Right atrium auricular region (tissue), 2 donors: ENCODE measurements around the gene NCBP2L. TPM values are rescaled to one million over a fixed set of nuclear protein-coding genes. Genes with fewer than 3 reads are reported as not detected.

Experiments
- DNase-seq: peaks from one replicate; pipeline ENCODE4 v3.0.0-alpha.2; 2019; ENCODE audit warnings: low spot score
- H3K27ac ChIP-seq, 2 donors: fragments of 200-600 bp; sonication (generic); 1 replicate in 1 of 2; 2 replicates in 1 of 2; pipeline ENCODE4 v1.5.1; 2016 to 2019
- H3K27me3 ChIP-seq, 2 donors: fragments of 200-600 bp; sonication (generic); one replicate each; pipeline versions ENCODE4 v1.5.1 to v1.6.0; 2017 to 2019
- H3K36me3 ChIP-seq: fragments of 200-600 bp; sonication (generic); one replicate; pipeline ENCODE4 v1.5.1; 2016
- H3K4me1 ChIP-seq, 2 donors: fragments of 200-600 bp; sonication (generic); one replicate each; pipeline versions ENCODE4 v1.5.1 to v1.6.0; 2017 to 2019
- H3K4me3 ChIP-seq, 2 donors: fragments of 200-600 bp; sonication (generic); 1 replicate in 1 of 2; 2 replicates in 1 of 2; pipeline ENCODE4 v1.5.1; 2017 to 2019; ENCODE audit warnings: mild to moderate bottlenecking in 1 of 2, moderate library complexity in 1 of 2
- H3K9me3 ChIP-seq, 2 donors: fragments of 200-600 bp; sonication (generic); one replicate each; pipeline ENCODE4 v1.5.1; 2019
- total RNA-seq, 2 donors: library from RNA; depleted of rRNA; stranded (reverse); fragments of >200 nt; gene quantifications; one replicate each; pipeline ENCODE4 v1.1.0, GENCODE V29; 2016
- TF ChIP-seq, protein P1 (sequence below), 2 donors: fragments of 200-600 bp; sonication (generic); IDR thresholded peaks; one replicate each; pipeline ENCODE4 v1.5.1; 2019; ENCODE audit warnings: antibody characterized with exemption in 2 of 2

NCBP2L gene
- total RNA-seq, 2 donors from 2014 or later, result not detected

DNA sequence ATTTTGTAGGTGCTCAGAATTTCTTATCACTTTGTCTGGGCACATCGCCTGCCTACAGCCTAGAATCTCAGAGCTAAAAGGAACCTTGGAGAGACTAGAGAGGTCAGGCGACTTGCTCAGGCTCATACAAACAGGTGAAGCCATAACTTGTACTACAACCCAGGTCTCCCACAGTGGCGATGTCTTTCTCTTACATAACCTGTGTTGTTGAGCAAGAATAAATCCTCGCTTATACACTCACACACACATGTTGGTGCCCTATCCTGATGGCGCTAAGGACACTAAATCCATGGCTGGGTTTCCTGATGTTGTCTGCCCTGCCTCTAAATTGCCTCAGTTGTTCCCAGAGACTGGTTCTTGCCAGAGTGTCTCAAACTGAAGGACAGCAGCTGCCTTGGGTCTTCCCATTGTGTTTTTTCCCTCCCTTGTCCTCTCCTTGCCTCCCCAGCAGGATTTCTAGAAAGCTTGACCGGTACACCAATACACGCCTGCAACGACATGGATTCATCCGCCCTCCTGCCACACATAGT lies 3.6 kb upstream of the NCBP2L start:
- Histone ChIP-seq H3K9me3 (no peaks in the 10 kb centered on the region), H3K36me3 (no peaks in the 10 kb centered on the region), H3K27ac (peak overlapping the region in 1 of 2 donors; percentile 78), H3K4me3 (peak overlapping the region; percentile 33 to 56), H3K4me1 (peaks cover 0 to 12% of the 10 kb centered on the region in 2 donors), H3K27me3 (no peaks in the 10 kb centered on the region)
- TF ChIP-seq, protein P1, sequence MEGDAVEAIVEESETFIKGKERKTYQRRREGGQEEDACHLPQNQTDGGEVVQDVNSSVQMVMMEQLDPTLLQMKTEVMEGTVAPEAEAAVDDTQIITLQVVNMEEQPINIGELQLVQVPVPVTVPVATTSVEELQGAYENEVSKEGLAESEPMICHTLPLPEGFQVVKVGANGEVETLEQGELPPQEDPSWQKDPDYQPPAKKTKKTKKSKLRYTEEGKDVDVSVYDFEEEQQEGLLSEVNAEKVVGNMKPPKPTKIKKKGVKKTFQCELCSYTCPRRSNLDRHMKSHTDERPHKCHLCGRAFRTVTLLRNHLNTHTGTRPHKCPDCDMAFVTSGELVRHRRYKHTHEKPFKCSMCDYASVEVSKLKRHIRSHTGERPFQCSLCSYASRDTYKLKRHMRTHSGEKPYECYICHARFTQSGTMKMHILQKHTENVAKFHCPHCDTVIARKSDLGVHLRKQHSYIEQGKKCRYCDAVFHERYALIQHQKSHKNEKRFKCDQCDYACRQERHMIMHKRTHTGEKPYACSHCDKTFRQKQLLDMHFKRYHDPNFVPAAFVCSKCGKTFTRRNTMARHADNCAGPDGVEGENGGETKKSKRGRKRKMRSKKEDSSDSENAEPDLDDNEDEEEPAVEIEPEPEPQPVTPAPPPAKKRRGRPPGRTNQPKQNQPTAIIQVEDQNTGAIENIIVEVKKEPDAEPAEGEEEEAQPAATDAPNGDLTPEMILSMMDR (IDR thresholded peaks at IDR 0.05), result no peak
- DNase-seq, result no peak

- H3K4me3 ChIP-seq, result peak overlapping the region; percentile 33 to 56
- no peak for DNase-seq
- TF ChIP-seq, protein P1 (IDR thresholded peaks at IDR 0.05), result no peak
- no peaks in the 10 kb centered on the region for H3K9me3 ChIP-seq
- no peaks in the 10 kb centered on the region for H3K27me3 ChIP-seq
- H3K36me3 ChIP-seq, result no peaks in the 10 kb centered on the region
- peaks cover 0 to 12% of the 10 kb centered on the region in 2 donors for H3K4me1 ChIP-seq
- H3K27ac ChIP-seq, result peak overlapping the region; percentile 77 to 78
Measured at GRCh38 chrX:107775000-107775733, 2.4 kb upstream of the NCBP2L start.

DNA sequence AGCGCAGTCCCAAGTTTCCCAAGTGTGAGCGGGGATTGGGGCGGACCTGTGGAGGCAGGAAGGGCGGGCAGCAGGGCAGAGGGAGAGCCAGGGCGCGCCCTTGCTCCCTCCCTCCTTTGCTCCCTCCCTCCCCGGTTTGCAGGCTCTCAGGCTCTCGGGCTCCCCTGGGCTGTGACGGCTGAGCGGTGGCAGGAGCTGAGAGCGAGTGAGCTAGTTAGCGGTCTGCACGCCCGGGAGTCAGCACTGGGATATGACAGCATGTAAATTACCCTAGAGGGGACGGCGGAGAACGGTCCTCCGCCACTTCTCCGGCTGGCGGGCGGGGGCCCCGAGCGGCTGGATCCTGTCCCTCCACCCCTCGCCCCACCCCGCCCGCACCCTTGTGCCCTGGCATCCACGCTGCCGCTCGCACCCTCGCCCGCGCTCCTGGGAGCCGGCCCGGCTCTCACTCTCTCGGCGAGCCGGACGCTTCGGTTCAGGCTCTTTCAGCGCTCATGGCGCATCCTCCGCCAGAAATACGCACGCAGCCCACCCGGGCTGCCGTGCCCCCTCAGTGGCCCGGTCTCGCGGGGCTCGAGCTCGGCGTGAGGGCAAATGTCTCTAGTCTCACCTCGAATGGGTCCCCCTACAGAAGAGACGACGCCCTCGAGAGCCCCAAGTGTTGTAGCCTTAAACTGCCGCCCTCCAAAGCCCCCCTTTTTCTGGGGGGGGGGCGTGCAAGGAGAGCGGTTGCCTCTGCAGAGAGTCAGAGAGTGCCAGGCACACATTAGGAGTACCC lies 1.6 kb upstream of the NCBP2L start, which contains the start of gene TSC22D3:
Gene TSC22D3, minus strand, starts transcription at position 54 of the 778 bp plus-strand sequence. CDS start 368 bp downstream, outside the sequence.
- Histone ChIP-seq H3K27ac (peak within 1 kb of the TSS; percentile 77 to 78), H3K4me3 (peak within 1 kb of the TSS; percentile 33 to 56), H3K27me3 (no peaks in the 10 kb centered on the region), H3K36me3 (no peaks in the 10 kb centered on the region), H3K9me3 (no peaks in the 10 kb centered on the region), H3K4me1 (peaks cover 0 to 12% of the 10 kb centered on the region in 2 donors)
- TF ChIP-seq, protein P1 (IDR thresholded peaks at IDR 0.05), result peak in 1 of 2 donors; percentile 27
- DNase-seq, result peak; percentile 86

DNA sequence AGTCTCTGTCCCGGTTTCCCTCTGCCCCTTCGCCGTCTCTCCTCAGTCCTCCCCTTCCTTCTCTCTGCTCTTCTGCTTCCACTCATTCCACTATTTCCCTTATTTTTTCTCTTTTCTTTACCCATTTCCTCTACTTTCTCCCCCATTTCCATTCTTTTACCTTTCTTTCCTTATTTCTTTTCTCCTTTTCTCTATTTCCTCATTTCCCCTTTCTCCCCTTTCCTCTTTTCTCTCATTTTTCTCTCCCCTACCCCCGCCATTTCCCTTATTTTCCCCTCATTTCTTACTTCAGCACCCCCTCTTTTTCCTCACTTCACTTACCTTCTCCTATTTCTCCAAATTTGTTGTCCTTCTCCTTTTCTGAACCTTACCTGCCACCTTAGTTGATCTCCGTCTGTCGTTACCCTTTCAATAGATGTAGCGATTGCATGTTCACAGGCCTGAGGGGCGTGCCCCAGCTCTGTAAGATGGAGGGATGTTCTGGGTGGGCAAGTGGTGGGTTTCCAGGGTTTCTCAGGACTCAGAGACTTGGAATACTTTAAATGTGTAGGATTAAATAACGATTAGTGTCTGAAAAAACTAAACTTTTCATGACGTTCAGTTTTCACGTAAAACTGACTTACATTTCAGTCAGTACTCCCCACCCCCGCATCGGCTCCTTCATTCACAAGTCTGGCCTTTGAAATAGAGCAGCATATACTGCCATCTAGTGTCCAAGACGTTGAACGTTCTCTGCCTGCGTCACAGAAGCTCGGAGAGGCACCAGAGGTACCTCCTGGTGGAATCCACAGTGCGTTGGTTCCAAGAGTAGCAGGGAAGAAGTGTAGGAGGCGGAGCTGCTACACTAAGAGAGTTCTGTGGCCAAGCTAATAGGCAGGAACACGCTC lies 641 bp upstream of the NCBP2L start:
- DNase-seq, result peak; percentile 91
- Histone ChIP-seq H3K27ac (peak overlapping the region; percentile 77 to 78), H3K9me3 (no peaks in the 10 kb centered on the region), H3K36me3 (no peaks in the 10 kb centered on the region), H3K27me3 (no peaks in the 10 kb centered on the region), H3K4me1 (peaks cover 0 to 12% of the 10 kb centered on the region in 2 donors), H3K4me3 (peak overlapping the region; percentile 33 to 56)
- TF ChIP-seq, protein P1 (IDR thresholded peaks at IDR 0.05), result peak; percentile 38 to 78

DNA sequence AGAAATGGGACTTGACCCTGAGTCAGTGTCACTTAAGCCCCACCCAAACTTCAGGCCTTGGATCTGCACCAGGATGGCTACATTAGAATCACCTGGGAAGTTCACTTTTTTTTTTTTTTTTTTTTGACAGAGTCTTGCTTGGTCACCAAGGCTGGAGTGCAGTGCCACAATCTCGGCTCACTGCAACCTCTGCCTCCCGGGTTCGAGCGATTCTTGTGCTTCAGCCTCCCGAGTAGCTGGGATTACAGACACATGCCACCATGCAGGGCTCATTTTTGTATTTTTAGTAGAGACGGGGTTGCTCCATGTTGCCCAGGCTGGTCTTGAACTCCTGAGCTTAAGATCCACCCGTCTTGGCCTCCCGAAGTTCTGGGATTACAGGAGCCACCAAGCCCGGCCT lies 3.0 kb downstream of the NCBP2L start:
- no peak for DNase-seq
- H3K36me3 ChIP-seq, result no peaks in the 10 kb centered on the region
- TF ChIP-seq, protein P1 (IDR thresholded peaks at IDR 0.05), result no peak
- peaks cover 0 to 5% of the 10 kb centered on the region in 2 donors for H3K4me1 ChIP-seq
- no peak overlapping the region for H3K27ac ChIP-seq
- H3K4me3 ChIP-seq, result no peak overlapping the region
- no peaks in the 10 kb centered on the region for H3K9me3 ChIP-seq
- H3K27me3 ChIP-seq, result no peaks in the 10 kb centered on the region
